HG03521 (cell line): ENCODE measurements around the gene CNNM1.

Source experiments
- ATAC-seq: cut with Tn5 transposase; IDR thresholded peaks from one replicate; pipeline ENCODE4 v1.9.1; 2021; ENCODE audit warnings: mild to moderate bottlenecking, moderate library complexity; ENCODE audit not compliant: unreplicated experiment

Gene CNNM1

DNA sequence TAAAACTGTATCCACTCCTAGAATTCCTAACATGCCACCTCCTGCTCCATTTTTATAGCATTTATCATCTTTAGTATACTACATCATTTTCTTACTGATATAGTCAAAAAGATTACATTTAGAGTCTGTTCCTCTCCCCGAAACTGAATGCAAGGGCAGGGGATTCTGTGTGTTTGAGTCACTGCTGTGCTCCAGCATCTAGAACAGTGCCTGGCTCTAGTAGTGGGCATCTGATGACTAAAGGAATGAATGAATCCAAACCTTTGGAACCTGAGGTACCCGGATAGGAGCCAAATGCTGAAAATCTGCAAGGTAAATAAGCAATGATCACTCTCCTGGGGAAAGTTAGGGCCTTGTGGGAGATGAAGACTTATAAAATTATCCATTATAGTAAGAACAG is 82.4 kb downstream of the CNNM1 start:
- no peak for ATAC-seq

DNA sequence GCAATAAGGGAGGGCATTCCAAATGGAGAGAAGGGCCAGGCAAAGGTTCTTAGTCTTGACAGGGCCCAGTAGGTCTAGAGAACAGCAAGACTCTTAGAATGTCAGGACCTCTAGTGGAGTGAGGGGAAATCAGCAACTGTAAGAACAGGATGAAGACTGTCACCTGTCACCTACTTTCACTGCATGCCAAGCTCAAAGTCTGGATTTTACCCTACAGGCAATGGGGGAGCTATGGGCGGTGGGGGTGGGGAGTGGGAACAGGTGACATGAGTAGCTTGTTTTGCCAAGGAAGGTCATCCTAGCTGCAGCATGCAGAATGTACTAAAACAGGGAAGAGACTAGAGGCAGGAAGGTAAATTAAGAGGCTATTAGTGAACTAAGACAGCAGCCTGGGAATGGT is 82.9 kb downstream of the CNNM1 start:
- ATAC-seq: no peak

DNA sequence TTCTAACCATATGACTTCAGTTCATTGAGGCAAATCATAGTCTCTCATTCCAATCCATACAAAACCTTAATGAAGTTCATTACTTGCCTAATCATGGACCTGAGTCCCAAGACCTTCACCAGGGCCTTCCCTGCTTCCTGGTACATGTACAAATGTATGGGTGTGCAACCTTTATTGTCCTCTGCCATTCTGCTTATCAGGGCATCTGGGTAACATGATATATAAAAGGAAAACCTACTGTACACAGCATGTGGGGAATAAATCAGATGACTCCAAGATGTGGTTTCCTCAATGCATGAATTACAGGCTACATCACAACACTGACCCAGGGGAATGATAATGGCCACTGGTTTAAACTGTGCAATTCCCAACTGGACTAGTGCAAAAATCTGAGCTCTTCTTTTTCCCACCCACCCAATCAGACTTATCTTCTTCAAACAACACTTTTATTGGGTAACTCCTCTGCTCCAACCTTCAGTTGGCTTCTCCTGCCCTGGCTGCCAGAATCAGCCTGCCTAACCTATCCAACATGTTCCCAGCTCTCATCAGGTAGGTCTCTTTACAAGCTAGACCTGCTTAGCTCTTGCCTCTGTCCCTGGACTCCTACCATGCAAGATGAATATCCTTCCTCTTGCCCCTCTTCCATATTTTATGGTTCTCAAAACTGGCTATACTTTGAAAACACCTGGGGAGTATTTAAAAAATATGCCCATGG is 89.9 kb downstream of the CNNM1 start:
- ATAC-seq: no peak

DNA sequence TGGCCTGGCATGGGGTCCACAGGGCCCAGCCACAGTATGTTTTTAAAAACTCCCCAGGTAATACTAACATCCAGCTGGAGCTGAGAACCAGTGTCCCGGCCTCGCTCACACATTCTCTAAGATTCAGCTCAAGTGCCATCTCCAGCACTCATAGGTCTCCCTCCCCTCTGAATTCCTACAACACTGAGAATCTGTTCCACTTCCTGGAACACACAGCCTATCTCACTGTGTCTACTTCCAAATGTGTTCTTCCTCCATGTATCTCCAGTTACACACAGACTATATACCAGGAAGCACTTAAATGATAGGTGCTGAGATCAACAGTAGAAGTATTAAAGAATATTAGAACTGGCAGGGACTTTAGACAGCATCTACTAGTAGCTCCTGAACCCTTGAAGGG is 90.5 kb downstream of the CNNM1 start:
- no peak for ATAC-seq

DNA sequence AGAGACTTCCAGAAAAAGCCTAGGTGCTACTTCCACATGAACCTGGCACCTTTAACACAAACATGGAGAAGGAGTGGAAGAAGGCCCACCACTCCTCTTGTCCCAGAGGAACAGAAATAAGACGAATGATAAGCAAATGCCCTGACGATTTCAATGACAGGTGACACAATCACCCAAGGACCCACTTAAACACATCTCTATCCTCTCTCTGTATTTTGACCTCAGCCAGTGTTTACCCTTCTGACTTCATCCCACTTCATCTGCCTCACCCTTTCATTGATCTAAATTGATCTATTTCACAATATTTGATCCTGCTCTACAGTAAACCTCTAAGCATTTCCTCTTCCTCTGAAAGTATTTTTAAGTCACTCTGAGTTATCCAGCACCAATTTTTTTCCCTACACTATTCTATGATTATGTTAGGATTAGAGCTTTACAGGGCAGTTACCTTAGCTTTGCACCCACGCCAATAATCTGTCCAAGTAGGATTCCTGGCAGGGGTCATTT is 92.1 kb downstream of the CNNM1 start:
- no peak for ATAC-seq

DNA sequence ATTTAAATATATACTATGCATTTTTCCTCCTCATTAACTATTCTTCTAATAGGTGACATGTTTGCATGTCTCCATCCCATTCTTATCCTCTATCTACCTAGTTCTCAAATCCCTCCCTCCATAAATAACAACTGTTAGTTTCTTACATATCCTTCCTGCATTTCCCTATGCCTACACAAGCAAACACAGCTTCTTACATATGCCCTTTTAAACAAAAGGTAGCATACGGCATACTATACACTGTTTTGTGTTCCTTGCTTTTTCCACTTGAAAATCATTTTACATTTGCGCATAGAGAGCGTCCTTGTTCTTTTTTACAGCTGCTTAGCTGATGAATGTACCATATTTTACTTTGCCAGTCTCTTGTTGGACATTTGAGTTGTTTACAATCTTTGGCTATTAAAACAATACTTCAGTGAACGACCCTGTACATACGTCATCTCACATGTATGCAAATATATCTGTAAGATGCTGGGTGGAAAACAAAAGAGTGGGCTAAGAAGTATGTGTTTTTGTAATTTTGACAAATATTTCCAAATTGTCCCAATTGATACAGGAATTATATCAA is 93.5 kb downstream of the CNNM1 start:
- ATAC-seq: no peak

DNA sequence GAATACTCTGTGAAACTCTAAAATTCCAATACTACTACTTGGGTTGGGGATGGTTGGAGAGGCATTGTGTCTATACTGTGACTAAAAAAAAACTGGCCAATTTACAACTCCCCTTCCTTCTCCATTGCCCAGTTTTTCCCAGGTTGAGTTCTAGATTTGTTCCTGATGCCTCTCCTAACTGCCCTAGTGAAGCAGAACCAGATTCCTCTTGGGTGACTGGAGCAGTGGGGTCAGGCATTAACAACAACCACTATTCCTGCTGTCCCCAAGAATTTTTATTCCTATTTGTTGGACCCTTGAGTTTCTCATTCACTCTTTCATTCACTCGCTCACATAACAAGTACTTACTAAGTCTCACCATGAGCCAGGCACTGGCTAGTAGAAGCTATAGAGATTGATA is 95.5 kb downstream of the CNNM1 start:
- ATAC-seq: no peak

DNA sequence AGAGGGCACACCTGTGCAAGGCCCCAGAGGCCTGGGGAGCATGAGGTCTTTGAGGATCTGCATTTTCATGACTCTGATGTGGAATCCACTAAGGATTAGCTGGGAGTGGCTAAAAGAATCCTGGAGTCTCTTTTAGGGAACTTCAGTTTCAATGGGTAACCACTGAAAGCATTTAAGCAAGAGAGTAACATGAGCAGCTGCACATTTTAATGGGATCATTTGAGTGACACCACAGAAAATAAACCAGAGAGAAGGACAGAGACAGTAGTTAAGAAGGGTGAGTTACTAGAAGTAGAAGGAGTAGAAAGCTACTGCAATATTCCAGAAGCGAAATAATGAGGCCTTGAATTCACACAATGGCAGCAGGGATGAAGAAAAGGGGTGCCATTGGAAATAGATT is 96.0 kb downstream of the CNNM1 start:
- ATAC-seq: no peak

DNA sequence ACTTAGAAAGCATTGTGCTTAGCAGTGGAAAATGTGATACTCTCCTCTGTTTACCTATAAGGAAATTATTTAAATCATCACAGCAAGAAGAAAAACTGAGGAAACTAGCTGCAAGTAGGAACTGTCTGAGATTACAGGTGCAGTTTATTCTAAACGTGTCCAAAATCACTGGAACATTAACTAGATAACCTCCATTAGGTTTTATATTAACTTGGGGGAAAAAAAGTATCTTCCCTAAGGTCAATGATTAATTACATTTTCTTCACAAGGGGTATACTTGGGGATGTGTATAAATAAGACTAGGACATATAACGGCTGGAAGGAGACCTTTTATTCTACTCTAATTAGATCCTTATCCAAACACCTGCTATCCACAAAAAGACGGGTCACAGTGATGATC is 97.5 kb downstream of the CNNM1 start:
- no peak for ATAC-seq

DNA sequence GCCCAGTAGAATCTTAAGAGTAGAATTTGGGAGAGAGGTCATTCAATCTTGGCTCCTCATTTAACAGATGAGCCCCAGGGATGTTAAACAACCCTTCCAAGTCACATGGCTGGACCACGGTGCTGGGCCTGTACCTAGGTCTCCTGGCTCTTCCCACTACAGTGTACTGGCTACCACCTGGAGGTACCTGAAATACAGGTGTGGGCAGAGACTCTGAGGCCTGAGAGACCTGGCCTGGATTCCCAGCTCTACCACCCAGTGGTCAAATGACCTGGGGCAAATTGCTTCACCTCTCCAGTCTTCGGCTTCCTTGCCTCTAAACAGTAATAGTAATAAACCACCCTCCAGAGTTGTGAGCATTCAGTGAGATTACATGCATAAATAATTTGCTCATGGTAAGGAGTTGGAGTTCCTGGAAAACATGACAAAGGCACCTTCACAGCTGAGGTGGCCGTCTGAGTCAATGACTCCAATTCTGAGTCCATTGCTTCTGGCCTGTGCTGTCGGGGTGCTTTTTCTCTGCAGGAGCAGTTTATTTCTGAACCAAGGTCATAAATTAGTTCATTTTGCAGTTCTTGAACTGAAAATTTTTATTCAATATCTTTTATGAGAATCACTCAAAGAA is 98.5 kb downstream of the CNNM1 start:
- ATAC-seq: no peak

DNA sequence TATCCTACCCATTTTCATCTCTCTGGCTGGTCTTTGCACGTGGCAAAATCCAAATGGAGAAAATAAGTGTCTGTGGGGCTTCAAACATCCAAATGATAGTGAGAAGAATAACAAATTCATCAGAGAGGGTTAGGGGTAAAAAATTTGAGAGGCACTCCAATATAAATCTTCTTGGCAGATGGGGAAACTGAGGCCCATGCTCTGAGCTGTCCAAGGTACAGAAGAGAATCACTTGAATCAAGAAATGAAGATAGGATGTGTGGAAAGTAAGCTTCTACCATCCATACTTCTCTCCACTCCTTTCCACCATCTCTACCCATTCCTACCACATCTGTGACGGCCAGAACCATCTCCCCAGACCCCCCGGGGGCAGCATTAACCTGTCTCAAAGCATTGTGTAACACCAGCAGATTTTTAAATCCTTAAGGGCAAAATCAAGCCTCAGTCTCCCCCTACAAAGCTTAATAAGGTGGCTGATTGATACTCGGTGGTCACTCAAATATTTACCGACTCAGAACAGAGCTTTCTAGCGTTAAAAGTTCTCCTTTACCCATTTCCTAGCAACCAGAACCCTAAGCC is 100.5 kb downstream of the CNNM1 start:
- no peak for ATAC-seq

DNA sequence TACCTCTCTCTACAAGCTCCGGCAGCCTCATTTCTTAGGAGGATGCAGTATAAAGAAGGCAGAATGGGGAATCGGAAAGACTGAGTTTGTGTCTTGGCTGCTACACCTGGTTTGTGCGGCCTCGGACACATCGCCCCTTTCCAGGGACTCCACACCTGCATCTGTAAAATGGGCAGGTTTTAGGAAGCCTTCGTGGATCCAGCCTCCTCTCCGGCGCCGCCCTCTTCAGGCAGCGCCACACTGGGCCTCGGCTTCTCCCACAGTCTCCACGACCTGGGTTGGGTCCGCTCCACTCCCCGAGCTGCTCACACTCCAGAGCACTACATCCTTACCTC is 100.9 kb downstream of the CNNM1 start:
- no peak for ATAC-seq

DNA sequence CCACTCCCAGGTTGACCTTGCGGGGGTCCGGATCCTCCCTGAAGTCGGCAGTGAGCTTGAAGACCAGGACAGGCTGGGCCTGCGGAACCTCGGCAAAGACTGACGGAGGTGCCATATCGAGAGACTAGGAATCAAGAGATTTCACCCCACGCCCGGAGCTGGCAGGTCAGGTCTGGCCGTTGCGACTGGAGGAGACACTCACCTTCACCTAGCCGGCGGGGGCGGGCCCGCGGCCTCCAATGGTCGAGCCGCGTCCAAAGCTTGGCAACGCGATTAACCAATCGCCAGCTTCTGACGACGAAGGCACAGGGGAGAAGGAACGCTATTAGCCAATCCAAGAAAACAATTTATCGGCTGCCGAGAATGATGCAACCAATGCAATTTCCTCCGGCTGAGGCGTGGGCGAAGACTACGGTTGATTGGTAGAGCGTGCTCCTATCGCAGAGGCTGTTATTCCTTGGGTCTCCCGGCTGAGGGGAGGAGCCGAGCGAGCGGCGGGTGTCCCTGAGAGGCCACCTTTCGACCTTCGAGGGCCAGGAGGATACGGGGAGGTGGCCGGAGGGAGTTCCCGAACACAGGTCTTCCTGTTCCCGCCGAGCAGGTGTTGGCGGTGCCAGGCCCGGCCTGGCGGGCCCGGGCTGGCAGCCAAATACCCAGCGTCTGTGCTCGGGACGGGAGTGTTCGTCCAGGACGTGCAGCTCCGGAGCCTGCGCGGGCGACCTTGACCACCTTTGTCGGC is 101.5 kb downstream of the CNNM1 start, which contains the start of gene GOT1:
Gene GOT1, minus strand, starts transcription at position 174 of the 739 bp plus-strand sequence. Its CDS starts 59 bp downstream, at position 115.
- ATAC-seq: peak; percentile 96

DNA sequence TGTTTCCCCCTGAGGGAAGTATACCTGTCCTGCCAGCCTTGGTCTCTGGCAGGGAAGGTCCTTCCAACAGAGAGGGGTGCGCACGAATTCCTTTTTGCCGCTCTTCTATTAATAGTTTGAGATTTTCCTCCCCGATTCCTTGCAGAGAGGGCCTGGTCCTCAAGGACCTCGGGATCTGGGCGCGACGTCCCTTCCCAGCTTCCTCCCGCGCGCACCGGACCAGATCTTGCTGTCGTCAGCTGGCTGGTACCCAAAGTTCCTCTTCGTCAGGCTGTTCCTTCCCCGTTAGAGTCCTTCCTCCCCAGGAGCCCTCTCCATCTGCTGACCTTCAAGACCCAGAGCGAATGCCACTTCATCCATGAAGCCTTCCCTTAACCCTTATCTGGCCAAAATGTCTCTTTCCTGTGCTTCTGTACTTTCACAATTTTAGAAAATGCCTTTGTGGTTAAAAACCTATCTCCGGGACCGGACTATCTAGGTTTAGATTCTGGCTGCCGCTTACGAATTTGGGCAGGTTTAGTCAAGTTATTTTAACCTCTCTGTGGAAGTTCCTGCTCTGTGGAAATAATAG is 102.1 kb downstream of the CNNM1 start:
- no peak for ATAC-seq

DNA sequence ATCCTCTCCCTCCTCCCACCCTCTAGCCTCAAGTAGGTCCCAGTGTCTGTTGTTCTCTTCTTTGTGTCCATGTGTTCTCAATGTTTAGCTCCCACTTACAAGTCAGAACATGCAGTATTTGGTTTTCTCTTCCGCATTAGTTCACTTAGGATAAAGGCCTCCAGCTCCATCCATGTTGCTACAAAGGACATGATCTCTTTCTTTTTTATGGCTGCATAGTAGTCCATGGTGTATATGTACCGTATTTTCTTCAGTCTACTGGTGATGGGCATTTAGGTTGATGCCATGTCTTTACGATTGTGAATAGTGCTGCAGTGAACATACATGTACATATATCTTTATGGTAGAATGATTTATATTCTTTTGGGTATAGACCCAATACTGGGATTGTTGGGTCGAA is 102.9 kb downstream of the CNNM1 start:
- ATAC-seq: no peak

DNA sequence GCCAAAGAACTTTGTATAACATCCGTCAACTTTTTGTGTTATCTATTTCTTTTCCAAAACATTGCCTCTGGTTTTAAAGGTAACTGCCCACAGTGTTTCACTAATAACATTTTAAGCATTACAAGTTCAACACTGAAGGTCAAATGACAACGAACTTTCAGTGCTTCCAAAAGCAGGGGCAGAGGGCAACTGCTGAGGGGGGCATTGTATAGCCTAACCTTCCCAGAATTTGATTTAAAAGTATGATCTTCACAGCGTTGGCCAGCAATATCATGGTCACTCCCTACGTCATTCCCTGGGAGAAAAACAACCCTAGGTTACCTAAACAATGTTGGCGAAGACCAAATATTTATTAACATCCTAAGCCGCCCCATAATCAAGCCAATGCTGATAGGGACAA is 103.7 kb downstream of the CNNM1 start:
- ATAC-seq: no peak

DNA sequence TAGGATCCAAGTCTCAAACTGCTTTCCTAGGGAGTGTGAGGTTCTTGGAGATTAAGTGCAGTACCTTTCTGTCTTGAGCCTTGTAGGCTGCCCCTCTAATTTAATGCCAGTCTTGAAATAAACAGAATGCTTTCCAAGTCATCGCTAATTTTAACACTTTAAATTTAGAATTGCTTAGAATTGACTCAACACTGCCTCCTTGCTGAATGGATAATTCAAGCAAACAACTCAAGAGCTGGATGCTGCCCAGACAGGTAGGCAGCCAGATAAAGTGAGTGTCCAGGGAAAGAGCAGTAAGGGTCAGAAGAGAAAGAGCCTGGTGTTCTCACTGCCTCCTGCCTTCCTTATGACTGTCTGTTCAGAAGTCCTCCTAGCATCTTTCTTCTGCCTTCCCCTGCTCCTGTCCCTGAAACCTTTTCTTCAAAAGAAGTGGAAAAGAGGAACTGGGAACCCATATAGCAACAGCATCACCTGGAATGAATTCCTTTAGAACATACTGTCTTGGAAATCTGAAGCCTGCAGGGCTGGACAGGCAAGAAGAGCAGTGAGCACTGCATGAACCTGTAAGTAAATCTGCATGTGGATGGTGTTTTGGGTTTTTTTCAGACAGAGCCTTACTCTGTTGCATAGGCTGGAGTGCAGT is 104.3 kb downstream of the CNNM1 start:
- ATAC-seq: no peak

DNA sequence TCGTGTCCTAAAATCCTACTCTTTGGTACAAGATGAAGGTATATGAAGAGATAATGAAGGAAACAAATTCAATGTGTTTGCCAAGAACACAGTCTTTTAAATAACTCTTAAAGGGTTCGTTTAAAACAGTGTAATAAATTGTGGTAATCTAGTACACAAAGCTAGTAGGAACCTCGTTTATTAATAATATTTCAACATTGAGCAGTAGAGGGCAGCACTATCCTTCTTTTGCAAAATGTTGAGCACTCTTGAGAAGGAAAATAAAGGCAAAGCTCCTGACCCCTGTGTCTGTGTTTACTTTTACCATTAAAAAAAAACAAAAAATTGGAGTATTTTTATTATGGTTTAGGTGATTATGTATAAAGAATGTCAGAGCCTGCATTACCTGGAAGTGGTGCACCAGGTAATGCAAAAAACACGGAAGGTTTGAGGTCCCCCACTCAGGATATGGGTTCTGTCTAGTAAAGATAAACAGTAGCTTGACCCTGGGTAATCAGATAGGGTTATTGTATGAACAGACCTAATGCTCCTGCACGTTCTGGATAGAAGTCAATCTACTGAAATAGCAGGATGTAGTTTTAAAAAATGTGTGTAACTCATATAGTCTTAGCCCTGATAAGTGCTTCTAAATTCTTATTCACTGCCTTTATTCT is 107.0 kb downstream of the CNNM1 start:
- ATAC-seq: no peak

DNA sequence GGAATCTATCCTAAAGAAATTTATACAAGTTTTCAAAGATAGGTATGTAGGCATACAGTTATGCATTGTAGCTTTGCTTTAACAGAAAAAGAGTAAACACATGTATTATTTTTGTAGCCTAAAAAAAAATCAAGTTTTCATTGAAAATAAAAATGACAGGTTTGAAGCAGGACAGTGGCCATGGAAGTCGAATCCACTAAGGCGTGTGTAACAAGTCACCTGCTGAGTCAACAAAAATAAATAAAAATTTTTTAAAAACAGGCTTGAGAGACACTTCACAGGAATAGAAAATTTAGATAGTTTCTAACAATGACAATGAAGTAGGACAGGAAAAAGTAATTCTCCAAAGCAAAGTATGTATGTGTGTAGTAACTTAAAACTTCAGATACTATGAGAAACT is 109.7 kb downstream of the CNNM1 start:
- ATAC-seq: no peak

DNA sequence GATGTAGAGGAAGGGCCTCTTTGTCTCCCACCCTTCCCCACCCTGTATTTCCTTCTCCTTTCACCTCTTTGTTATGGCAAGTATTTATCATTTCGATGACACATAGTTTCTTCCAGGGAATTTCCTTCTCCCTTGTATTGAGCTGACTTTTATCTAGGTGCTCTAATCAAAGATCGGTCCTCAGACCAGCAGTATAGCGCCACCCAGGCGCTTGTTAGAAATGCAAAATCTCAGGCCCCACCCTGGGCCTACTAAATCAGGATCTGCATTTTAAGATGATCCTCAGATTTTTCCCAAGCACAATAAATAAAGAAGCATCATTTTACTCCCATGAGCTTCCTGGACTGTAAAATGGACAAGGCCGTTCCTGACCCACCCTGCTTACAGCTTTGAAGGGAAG is 113.2 kb downstream of the CNNM1 start:
- ATAC-seq: no peak
